AG09319 (cell line): ENCODE measurements around the gene VEPH1.

Experiments used
- DNase-seq: peaks from one replicate; pipeline ENCODE4 v3.0.0-alpha.2; 2010; ENCODE audit warnings: low read depth; ENCODE audit errors: extremely low read depth
- TF ChIP-seq, protein P1 (sequence below): IDR thresholded peaks from 2 replicates; pipeline ENCODE4 v1.5.1; 2011; ENCODE audit warnings: low read depth, mild to moderate bottlenecking, inconsistent platforms, low read length, moderate library complexity

VEPH1 gene

GRCh38 chr3:157381606-157382005, 121.6 kb downstream of the VEPH1 start:
- TF ChIP-seq, protein P1, sequence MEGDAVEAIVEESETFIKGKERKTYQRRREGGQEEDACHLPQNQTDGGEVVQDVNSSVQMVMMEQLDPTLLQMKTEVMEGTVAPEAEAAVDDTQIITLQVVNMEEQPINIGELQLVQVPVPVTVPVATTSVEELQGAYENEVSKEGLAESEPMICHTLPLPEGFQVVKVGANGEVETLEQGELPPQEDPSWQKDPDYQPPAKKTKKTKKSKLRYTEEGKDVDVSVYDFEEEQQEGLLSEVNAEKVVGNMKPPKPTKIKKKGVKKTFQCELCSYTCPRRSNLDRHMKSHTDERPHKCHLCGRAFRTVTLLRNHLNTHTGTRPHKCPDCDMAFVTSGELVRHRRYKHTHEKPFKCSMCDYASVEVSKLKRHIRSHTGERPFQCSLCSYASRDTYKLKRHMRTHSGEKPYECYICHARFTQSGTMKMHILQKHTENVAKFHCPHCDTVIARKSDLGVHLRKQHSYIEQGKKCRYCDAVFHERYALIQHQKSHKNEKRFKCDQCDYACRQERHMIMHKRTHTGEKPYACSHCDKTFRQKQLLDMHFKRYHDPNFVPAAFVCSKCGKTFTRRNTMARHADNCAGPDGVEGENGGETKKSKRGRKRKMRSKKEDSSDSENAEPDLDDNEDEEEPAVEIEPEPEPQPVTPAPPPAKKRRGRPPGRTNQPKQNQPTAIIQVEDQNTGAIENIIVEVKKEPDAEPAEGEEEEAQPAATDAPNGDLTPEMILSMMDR = no peak
- no peak for DNase-seq

DNA sequence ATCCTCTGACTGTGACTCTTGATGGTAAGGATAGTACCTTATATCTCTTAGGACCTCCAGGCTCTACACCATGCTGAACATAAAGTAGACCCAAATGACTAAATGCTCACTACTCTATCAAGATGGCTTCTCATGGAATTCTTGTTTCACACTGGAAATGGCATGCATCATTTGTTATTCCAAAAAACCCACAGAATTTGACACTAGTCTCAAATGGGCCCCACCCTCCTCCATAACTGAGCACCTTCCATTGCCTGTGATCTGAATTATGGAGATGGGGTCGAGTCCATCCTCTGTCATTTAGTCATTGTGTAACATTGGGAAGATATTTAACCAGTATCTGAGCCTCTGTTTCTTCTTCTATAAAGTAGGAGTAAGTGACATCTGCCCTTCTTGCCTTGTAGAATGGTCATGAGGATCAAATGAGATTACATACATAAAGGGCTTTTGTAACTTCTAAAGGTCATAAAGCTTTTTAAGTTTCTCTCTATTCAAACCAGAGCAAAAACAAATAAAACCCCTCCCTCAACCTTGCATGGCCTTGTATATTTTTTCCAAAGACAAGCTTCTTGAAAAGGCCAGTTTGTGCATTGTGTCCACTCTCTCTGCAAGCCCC, 123.6 kb downstream of the VEPH1 start:
- DNase-seq = no peak
- TF ChIP-seq, protein P1 = no peak

GRCh38 chr3:157376603-157377300, 126.5 kb downstream of the VEPH1 start:
- DNase-seq = no peak
- TF ChIP-seq, protein P1 = no peak

DNA sequence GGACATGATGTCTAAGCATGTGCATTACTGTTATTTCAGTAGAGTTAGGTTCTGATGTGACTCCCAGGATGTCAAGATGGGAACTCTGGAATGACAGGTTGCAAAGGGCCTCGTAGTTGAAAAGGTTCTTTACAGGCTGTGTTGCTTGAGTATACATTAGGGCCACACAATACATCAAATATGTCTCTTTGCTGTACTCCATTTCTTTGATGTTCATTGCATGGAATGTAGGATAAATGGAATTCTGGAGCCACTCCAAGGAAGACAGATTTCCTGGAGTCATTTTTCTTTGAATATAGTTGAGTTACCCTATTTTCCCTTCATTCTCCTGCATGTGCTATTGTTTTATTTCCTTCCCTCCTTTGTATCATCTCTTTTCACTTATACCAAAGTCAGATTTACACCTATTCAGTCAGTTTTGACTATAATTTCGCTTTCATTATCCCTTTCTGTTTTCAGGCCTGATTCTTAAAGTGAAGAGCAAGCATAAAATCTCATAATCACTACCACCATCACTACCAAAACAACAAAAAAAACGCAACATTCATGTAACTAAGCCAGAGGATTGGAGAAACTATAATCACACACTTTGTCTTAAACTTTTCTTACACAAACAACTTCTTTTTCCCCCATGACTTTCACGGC, 127.8 kb downstream of the VEPH1 start:
- DNase-seq = no peak
- TF ChIP-seq, protein P1 = no peak

- no peak for DNase-seq
- TF ChIP-seq, protein P1 = no peak
Observed at GRCh38 chr3:157374933-157375332, 128.3 kb downstream of the VEPH1 start.

DNA sequence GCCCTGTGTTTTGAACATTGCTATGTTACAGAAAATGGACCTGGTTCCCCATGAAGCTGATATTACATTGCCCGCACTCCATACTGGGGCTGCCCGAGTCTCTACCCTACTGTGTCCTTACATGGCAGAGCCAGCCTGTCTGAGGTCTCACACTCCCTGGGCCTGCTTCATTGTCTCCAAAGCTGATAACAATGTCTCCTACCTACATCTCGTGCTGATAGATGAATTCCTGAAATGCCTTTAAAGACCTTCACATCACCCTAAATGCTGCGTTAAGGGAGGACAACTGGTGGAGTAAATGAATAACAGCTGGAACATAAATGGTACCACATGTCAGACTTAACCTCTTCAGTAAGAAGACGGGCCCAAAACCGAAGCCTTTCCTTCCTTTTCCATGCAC, 129.4 kb downstream of the VEPH1 start:
- TF ChIP-seq, protein P1 = no peak
- peak; percentile 49 for DNase-seq

GRCh38 chr3:157370867-157371266, 132.3 kb downstream of the VEPH1 start:
- TF ChIP-seq, protein P1 = no peak
- DNase-seq = no peak
